ENCODE data around the gene PAN3.

The PAN3 gene

DNA sequence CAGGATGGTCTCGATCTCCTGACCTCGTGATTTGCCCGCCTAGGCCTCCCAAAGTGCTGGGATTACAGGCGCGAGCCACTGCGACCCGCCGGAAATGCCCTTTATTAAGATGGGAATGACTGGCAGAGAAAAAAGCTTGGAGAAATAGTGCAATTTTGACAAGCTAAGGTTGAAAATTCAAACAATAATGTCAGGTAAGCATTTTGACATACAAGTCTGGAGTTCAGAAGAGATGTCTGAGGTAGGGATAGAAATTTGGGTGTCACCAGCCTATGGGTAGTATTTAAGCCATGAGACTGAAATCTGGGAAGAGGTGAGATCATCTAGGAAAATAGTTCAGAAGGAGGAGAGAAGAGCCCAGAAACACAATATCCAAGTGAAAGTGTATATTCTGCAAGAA lies 17.1 kb upstream of the PAN3 start:
- TF ChIP-seq, protein P1, sequence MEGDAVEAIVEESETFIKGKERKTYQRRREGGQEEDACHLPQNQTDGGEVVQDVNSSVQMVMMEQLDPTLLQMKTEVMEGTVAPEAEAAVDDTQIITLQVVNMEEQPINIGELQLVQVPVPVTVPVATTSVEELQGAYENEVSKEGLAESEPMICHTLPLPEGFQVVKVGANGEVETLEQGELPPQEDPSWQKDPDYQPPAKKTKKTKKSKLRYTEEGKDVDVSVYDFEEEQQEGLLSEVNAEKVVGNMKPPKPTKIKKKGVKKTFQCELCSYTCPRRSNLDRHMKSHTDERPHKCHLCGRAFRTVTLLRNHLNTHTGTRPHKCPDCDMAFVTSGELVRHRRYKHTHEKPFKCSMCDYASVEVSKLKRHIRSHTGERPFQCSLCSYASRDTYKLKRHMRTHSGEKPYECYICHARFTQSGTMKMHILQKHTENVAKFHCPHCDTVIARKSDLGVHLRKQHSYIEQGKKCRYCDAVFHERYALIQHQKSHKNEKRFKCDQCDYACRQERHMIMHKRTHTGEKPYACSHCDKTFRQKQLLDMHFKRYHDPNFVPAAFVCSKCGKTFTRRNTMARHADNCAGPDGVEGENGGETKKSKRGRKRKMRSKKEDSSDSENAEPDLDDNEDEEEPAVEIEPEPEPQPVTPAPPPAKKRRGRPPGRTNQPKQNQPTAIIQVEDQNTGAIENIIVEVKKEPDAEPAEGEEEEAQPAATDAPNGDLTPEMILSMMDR (conservative IDR thresholded peaks at IDR 0.05; ENCODE audit: low read length): no peak
- H3K4me3 ChIP-seq (ENCODE audit: low read length): no peak overlapping the region
- DNase-seq (ENCODE audit: low read depth): no peak

DNA sequence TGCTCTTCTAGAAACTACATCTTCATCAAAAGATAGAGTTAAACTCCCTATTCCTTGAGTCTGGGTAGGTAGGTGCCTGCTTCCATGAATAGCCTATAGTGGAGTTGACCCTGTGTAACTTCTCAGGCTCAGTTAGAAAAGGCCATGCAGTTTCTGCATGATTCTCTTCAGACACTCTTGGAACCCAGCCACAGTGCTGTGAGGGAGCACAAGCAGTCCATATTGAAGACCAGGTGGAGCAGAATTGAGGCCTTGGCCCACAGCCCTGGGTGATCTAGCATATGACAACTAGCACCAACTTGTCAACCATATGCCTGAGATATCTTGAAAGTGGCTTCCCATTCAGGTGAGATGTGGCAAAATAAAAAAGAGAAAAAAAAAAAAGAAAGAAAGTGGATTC lies 10.3 kb upstream of the PAN3 start:
- no peak for DNase-seq (ENCODE audit: low read depth)
- TF ChIP-seq, protein P1 (conservative IDR thresholded peaks at IDR 0.05; ENCODE audit: low read length): no peak
- H3K4me3 ChIP-seq (ENCODE audit: low read length): no peak overlapping the region

DNA sequence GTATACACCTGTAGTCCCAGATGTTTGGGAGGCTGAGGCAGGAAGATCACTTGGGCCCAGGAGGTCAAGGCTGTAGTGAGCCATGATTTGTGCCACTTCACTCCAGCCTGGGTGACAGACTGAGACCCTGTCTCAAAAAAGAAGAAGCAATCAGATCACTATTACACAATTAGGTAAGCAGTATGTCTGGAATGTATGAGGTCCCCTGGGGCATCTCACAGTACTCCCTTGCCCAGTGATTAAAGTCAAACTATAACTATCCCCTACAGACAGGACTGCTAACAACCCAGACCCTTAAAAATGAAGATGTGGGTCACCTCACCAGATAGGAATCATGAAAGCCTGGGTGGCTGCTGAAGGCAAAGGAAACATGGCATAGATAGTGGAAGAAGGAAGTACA lies 9.4 kb upstream of the PAN3 start:
- TF ChIP-seq, protein P1 (conservative IDR thresholded peaks at IDR 0.05; ENCODE audit: low read length): no peak
- no peak for DNase-seq (ENCODE audit: low read depth)
- H3K4me3 ChIP-seq (ENCODE audit: low read length): no peak overlapping the region

DNA sequence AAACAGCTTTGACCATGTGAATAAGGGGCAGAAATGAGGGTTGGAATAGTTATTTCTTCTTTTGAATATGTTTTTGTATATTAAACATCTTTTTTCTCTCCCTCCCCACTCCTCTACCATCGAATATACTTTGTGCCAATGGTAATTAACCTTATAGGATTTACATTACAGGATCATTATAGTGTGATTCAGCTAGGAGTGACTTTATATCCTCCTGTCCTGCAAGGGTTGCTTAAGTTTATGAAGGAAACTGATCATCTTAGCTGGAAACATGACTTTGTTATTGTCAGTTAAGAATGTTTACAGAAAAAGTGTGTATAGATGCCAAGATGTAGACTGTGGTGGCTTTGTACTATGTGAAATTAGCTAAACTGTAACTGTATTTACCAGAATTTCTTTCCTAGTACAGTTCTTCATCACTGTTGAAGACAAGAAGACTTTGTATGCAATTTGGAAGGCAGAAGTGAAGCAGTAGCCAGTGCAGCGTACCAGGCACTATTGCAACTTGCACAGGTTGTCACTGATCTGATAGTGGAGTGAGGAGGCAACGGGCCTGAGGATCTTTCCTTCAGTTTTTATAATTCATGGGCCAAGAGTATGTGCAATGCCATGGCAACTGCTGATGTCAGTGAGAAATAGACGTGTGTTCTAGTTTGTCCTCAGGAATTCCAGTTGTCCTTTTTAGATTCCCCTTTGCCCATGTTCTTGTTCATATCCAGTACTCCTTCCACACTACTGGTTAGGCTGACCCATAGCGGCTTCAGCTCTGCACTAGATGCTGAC lies 8.2 kb upstream of the PAN3 start:
- TF ChIP-seq, protein P1 (conservative IDR thresholded peaks at IDR 0.05; ENCODE audit: low read length): no peak
- DNase-seq (ENCODE audit: low read depth): no peak
- no peak overlapping the region for H3K4me3 ChIP-seq (ENCODE audit: low read length)

DNA sequence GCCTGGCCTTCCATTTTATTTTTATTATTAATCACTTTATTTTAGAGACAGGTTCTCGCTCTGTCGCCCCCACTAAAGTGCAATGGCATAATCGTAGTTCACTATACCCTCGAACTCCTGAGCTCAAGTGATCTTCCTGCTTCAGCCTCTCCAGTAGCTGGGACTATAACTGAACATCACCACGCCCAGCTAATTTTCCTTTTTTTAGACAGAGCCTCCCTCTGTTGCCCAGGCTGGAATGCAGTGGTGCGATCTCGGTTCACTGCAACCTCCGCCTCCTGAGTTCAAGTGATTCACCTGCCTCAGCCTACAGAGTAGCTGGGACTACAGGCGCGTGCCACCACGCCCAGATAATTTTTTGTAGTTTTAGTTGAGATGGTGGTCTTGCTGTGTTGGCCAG lies 6.7 kb upstream of the PAN3 start:
- no peak for DNase-seq (ENCODE audit: low read depth)
- H3K4me3 ChIP-seq (ENCODE audit: low read length): no peak overlapping the region
- TF ChIP-seq, protein P1 (conservative IDR thresholded peaks at IDR 0.05; ENCODE audit: low read length): no peak

DNA sequence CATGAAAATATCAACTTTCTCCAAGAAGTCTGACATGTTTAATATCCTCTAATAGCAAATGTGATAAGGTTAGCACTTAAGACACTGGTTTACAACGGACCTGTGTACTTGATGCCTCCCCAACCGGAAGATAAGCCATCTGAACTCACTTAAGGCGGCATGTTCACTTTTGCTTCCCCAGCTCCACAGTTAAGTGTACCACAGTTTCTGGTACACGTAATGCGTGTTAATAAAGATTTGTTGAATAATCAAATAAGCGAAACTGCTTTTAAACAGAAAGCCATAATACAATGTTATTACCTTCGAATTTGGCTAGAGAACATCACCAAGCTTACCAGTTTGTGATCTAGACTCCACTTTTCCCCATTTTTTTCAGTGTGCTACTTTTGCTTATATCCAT lies 1.4 kb upstream of the PAN3 start:
- DNase-seq (ENCODE audit: low read depth): no peak
- TF ChIP-seq, protein P1 (conservative IDR thresholded peaks at IDR 0.05; ENCODE audit: low read length): no peak
- peak overlapping the region; percentile 90 for H3K4me3 ChIP-seq (ENCODE audit: low read length)

DNA sequence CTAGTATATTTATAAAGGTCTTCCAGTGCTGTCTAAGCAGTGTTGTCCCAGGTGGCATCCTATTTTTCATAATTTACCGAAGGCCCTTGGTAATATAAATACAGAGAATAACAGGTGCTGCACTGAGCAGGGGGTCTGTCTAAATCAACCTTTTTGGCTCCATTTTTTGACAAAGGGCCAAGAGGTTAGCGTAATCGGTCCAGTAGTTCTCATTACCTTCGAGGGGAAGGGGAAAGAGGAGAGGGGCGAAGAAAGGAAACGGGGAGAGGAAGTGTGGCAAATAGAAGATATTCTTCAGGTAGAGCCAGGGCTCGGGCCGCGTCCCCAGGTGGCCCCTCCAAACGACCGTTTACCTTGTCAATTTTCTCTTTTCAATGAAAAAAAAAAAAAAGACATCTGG lies 749 bp upstream of the PAN3 start:
- no peak for DNase-seq (ENCODE audit: low read depth)
- TF ChIP-seq, protein P1 (conservative IDR thresholded peaks at IDR 0.05; ENCODE audit: low read length): no peak
- peak overlapping the region; percentile 90 for H3K4me3 ChIP-seq (ENCODE audit: low read length)
